H1 (cell line): Measurements from ENCODE around the gene FHIP2A.

Experiments
- BCL11A ChIP-seq, 2 experiments: IDR thresholded peaks; one replicate each; pipeline ENCODE4 v1.6.1; 2011; ENCODE audit warnings: low read depth in 2 of 2, low read length in 2 of 2, mild to moderate bottlenecking in 2 of 2
- EZH2 ChIP-seq: fragments of 200-600 bp; sonication (generic); IDR thresholded peaks from 2 replicates; pipeline ENCODE4 v1.7.1; 2012; ENCODE audit warnings: low read depth, mild to moderate bottlenecking, moderate library complexity, low read length, inconsistent platforms; ENCODE audit not compliant: severe bottlenecking
- GABPA ChIP-seq: IDR thresholded peaks from 2 replicates; pipeline ENCODE4 v1.6.1; 2011; ENCODE audit warnings: mild to moderate bottlenecking, low read length, moderate library complexity, borderline replicate concordance; ENCODE audit not compliant: insufficient read depth
- POLR2A ChIP-seq, 2 experiments: IDR thresholded peaks; 1 replicate in 1 of 2; 2 replicates in 1 of 2; pipeline ENCODE4 v1.6.1; 2011; ENCODE audit warnings: low read depth in 2 of 2, low read length in 2 of 2, mild to moderate bottlenecking in 2 of 2; ENCODE audit errors: control extremely low read depth in 1 of 2
- POLR2AphosphoS5 ChIP-seq: IDR thresholded peaks from 2 replicates; pipeline ENCODE4 v1.6.1; 2011; ENCODE audit warnings: low read depth, low read length
- RXRA ChIP-seq: IDR thresholded peaks from 2 replicates; pipeline ENCODE4 v1.6.1; 2011; ENCODE audit warnings: low read depth, mild to moderate bottlenecking, low read length, moderate library complexity; ENCODE audit not compliant: insufficient read depth
- SP1 ChIP-seq: IDR thresholded peaks from 2 replicates; pipeline ENCODE4 v1.6.1; 2011; ENCODE audit warnings: low read depth, low read length
- SP2 ChIP-seq: IDR thresholded peaks from 2 replicates; pipeline ENCODE4 v1.6.1; 2012; ENCODE audit warnings: mild to moderate bottlenecking, low read length, inconsistent platforms
- SP4 ChIP-seq: IDR thresholded peaks from 2 replicates; pipeline ENCODE4 v1.6.1; 2012; ENCODE audit warnings: low read length, inconsistent platforms
- TAF1 ChIP-seq: IDR thresholded peaks from 2 replicates; pipeline ENCODE4 v1.6.1; 2011; ENCODE audit warnings: mild to moderate bottlenecking, low read depth, low read length
- TCF12 ChIP-seq: IDR thresholded peaks from 2 replicates; pipeline ENCODE4 v1.6.1; 2011; ENCODE audit warnings: low read depth, mild to moderate bottlenecking, low read length
- TF ChIP-seq, protein P1 (sequence below): IDR thresholded peaks from 2 replicates; pipeline ENCODE4 v1.6.1; 2012; ENCODE audit warnings: low read length, inconsistent platforms
- TF ChIP-seq, protein P2 (sequence below): IDR thresholded peaks from 2 replicates; pipeline ENCODE4 v1.6.1; 2012; ENCODE audit warnings: inconsistent platforms
- TF ChIP-seq, protein P3 (sequence below), 3 experiments: IDR thresholded peaks; 1 replicate in 2 of 3; 2 replicates in 1 of 3; pipeline versions ENCODE4 v1.5.1 to v1.6.1; 2011; ENCODE audit warnings: low read length in 3 of 3, mild to moderate bottlenecking in 3 of 3, inconsistent platforms in 2 of 3, low read depth in 1 of 3, moderate library complexity in 1 of 3; ENCODE audit not compliant: insufficient read depth in 1 of 3; ENCODE audit errors: control extremely low read depth in 1 of 3

DNA sequence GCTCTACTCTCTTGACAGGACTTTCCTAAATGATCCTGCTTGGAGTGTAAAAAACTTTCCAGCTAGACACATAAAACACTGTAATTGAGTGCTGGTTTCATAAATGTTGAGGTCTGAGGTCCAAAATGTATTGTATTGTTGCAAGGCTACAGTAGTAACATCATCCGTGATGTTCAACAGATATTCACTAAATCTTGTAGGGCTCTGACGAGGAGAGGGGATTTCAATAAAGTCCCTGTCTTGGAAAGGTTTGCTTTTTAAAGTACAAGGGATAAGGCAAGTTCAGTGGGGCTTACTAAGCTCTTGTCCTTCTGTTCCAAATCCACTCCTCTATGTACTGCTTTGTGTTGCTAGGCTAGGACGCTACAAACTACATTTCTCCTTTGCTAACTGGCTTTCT is 48.9 kb downstream of the FHIP2A start:
- no peak for TF ChIP-seq POLR2AphosphoS5
- TF ChIP-seq, protein P1, sequence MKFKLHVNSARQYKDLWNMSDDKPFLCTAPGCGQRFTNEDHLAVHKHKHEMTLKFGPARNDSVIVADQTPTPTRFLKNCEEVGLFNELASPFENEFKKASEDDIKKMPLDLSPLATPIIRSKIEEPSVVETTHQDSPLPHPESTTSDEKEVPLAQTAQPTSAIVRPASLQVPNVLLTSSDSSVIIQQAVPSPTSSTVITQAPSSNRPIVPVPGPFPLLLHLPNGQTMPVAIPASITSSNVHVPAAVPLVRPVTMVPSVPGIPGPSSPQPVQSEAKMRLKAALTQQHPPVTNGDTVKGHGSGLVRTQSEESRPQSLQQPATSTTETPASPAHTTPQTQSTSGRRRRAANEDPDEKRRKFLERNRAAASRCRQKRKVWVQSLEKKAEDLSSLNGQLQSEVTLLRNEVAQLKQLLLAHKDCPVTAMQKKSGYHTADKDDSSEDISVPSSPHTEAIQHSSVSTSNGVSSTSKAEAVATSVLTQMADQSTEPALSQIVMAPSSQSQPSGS: no peak
- TF ChIP-seq SP1: no peak
- TF ChIP-seq, protein P2, sequence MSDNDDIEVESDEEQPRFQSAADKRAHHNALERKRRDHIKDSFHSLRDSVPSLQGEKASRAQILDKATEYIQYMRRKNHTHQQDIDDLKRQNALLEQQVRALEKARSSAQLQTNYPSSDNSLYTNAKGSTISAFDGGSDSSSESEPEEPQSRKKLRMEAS: no peak
- no peak for TF ChIP-seq TAF1
- TF ChIP-seq, protein P3, sequence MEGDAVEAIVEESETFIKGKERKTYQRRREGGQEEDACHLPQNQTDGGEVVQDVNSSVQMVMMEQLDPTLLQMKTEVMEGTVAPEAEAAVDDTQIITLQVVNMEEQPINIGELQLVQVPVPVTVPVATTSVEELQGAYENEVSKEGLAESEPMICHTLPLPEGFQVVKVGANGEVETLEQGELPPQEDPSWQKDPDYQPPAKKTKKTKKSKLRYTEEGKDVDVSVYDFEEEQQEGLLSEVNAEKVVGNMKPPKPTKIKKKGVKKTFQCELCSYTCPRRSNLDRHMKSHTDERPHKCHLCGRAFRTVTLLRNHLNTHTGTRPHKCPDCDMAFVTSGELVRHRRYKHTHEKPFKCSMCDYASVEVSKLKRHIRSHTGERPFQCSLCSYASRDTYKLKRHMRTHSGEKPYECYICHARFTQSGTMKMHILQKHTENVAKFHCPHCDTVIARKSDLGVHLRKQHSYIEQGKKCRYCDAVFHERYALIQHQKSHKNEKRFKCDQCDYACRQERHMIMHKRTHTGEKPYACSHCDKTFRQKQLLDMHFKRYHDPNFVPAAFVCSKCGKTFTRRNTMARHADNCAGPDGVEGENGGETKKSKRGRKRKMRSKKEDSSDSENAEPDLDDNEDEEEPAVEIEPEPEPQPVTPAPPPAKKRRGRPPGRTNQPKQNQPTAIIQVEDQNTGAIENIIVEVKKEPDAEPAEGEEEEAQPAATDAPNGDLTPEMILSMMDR (IDR thresholded peaks at IDR 0.05; ENCODE audit: control extremely low read depth in 1 of 3, insufficient read depth in 1 of 3, low read depth in 1 of 3, low read length in 3 of 3): no peak
- TF ChIP-seq EZH2: no peak
- no peak for TF ChIP-seq SP2
- no peak for TF ChIP-seq SP4
- TF ChIP-seq RXRA: no peak
- no peak for TF ChIP-seq POLR2A (IDR thresholded peaks at IDR 0.05; ENCODE audit: control extremely low read depth in 1 of 2, low read depth in 2 of 2, low read length in 2 of 2)
- no peak for TF ChIP-seq BCL11A (IDR thresholded peaks at IDR 0.05; ENCODE audit: low read depth in 2 of 2, low read length in 2 of 2)
- TF ChIP-seq GABPA: no peak
- TF ChIP-seq TCF12: no peak
